K562 (cell line): ENCODE measurements around the gene ANO10. TPM values are rescaled to one million over a fixed set of nuclear protein-coding genes. Genes with fewer than 3 reads are reported as not detected.

Experiments
- JUND ChIP-seq, 2 experiments: IDR thresholded peaks; 2 replicates in 1 of 2; 3 replicates in 1 of 2; pipeline ENCODE4 v1.6.1; 2011; ENCODE audit warnings: borderline replicate concordance in 2 of 2, low read depth in 2 of 2, low read length in 2 of 2, improper control_type of control experiment in 1 of 2, missing biosample characterization in 1 of 2, missing genetic modification characterization in 1 of 2, missing genetic modification reagents in 1 of 2
- KDM2B ChIP-seq: fragments of 250-450 bp; sonication (Bioruptor Pico); IDR thresholded peaks from 2 replicates; pipeline ENCODE4 v1.8.0; 2021; ENCODE audit warnings: mild to moderate bottlenecking, moderate library complexity
- MTA3 ChIP-seq: fragments of 450-650 bp; formaldehyde crosslinking; IDR thresholded peaks from 2 replicates; pipeline ENCODE4 v1.6.1; 2017; ENCODE audit warnings: mild to moderate bottlenecking, borderline replicate concordance
- OTX1 ChIP-seq: fragments of 450-650 bp; formaldehyde crosslinking; IDR thresholded peaks from 2 replicates; pipeline ENCODE4 v1.4.0; 2022; ENCODE audit warnings: mild to moderate bottlenecking
- POLR2AphosphoS5 ChIP-seq: IDR thresholded peaks from 2 replicates; pipeline ENCODE4 v1.6.1; 2011; ENCODE audit warnings: mild to moderate bottlenecking, low read depth, low read length, moderate library complexity; ENCODE audit not compliant: control insufficient read depth, insufficient read depth
- RBBP5 ChIP-seq: fragments of 200-600 bp; sonication (generic); IDR thresholded peaks from 2 replicates; pipeline ENCODE4 v1.6.1; 2012; ENCODE audit warnings: borderline replicate concordance, mild to moderate bottlenecking, low read length, control low read depth, inconsistent platforms; ENCODE audit not compliant: insufficient read depth, poor library complexity, severe bottlenecking
- REST ChIP-seq, 2 experiments: fragments of 450-650 bp; formaldehyde crosslinking in 1 of 2; IDR thresholded peaks; 2 replicates each; pipeline versions ENCODE4 v1.4.0 to v1.6.1; 2014 to 2020; ENCODE audit warnings: mild to moderate bottlenecking in 2 of 2, borderline replicate concordance in 1 of 2, low read depth in 1 of 2
- TGIF2 ChIP-seq: sonication (generic); formaldehyde crosslinking; IDR thresholded peaks from 2 replicates; pipeline ENCODE4 v1.8.1; 2022; ENCODE audit warnings: mild to moderate bottlenecking, missing genetic modification reagents, moderate library complexity
- ZFX ChIP-seq: sonication (generic); formaldehyde crosslinking; IDR thresholded peaks from 2 replicates; pipeline ENCODE4 v1.8.0; 2022; ENCODE audit warnings: mild to moderate bottlenecking, missing genetic modification reagents, moderate library complexity
- polyA plus RNA-seq, 8 experiments: library from polyadenylated mRNA; depleted of rRNA in 4 of 8; stranded (reverse) in 5 of 8; unstranded in 3 of 8; fragments of >200 nt; fragmentation: Nextera tagmentation in 2 of 8; fragmentation: Illumina TruSeq in 1 of 8; extraction: Ambion mirVana in 2 of 8; extraction: Trizol in 1 of 8; gene quantifications; 2 replicates each; pipeline versions ENCODE4 v1.2.1 to v1.2.3, GENCODE V29; 2011 to 2014; ENCODE audit warnings: inconsistent platforms in 1 of 8, missing spikeins in 1 of 8
- total RNA-seq, 7 experiments: library from RNA; depleted of rRNA in 6 of 7; stranded (reverse); fragments of >200 nt in 6 of 7; fragmentation: Illumina TruSeq in 2 of 7; extraction: Trizol in 2 of 7; gene quantifications; 2 replicates each; pipeline versions ENCODE4 v1.2.1 to v1.2.3, GENCODE V29; 2011 to 2021; ENCODE audit warnings: low replicate concordance in 1 of 7
- TF ChIP-seq, protein P1 (sequence below), 2 experiments: fragments of 450-650 bp; IDR thresholded peaks; 2 replicates each; pipeline ENCODE4 v1.6.1; 2016
- TF ChIP-seq, protein P2 (sequence below): fragments of 450-650 bp; formaldehyde crosslinking; IDR thresholded peaks from 2 replicates; pipeline ENCODE4 v1.4.0; 2022; ENCODE audit warnings: missing genetic modification characterization
- TF ChIP-seq, protein P3 (sequence below): fragments of 450-650 bp; IDR thresholded peaks from 2 replicates; pipeline ENCODE4 v1.6.1; 2016; ENCODE audit warnings: antibody characterized with exemption

Gene ANO10
- total and polyA plus RNA-seq, 9 of the 15 experiments (the other 6 are each of a cell fraction or from before 2014, with no cell fraction given) = 6.4 to 46.0 (median 32.3) TPM

GRCh38 chr3:43621656-43622432 lies at the start of gene ANO10 (continued):
- peak; percentile 95 for TF ChIP-seq REST (IDR thresholded peaks at IDR 0.05; ENCODE audit: borderline replicate concordance)
- TF ChIP-seq REST (CRISPR knock-in tag; IDR thresholded peaks at IDR 0.05; ENCODE audit: low read depth) = no peak
- TF ChIP-seq KDM2B (CRISPR knock-in tag) = 0 out of 2 replicates have a peak, but pooled peaks have one; percentile 35
- peak; percentile 32; the same call in 1 of the 2 replicates for TF ChIP-seq MTA3
- peak; percentile 82 for TF ChIP-seq ZFX (CRISPR knock-in tag)
- TF ChIP-seq, protein P1, sequence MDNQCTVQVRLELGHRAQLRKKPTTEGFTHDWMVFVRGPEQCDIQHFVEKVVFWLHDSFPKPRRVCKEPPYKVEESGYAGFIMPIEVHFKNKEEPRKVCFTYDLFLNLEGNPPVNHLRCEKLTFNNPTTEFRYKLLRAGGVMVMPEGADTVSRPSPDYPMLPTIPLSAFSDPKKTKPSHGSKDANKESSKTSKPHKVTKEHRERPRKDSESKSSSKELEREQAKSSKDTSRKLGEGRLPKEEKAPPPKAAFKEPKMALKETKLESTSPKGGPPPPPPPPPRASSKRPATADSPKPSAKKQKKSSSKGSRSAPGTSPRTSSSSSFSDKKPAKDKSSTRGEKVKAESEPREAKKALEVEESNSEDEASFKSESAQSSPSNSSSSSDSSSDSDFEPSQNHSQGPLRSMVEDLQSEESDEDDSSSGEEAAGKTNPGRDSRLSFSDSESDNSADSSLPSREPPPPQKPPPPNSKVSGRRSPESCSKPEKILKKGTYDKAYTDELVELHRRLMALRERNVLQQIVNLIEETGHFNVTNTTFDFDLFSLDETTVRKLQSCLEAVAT (IDR thresholded peaks at IDR 0.05) = peak; percentile 11 to 70; a peak in 1 of 4 replicates
- TF ChIP-seq, protein P2, sequence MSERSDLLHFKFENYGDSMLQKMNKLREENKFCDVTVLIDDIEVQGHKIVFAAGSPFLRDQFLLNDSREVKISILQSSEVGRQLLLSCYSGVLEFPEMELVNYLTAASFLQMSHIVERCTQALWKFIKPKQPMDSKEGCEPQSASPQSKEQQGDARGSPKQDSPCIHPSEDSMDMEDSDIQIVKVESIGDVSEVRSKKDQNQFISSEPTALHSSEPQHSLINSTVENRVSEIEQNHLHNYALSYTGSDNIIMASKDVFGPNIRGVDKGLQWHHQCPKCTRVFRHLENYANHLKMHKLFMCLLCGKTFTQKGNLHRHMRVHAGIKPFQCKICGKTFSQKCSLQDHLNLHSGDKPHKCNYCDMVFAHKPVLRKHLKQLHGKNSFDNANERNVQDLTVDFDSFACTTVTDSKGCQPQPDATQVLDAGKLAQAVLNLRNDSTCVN (CRISPR knock-in tag) = peak; percentile 95; the same call in 1 of the 2 replicates
- TF ChIP-seq TGIF2 (CRISPR knock-in tag) = 0 out of 2 replicates have a peak, but pooled peaks have one; percentile 64
- TF ChIP-seq JUND (IDR thresholded peaks at IDR 0.05; ENCODE audit: borderline replicate concordance, low read depth, low read length) = peak; percentile 40; the same call in 1 of the 2 replicates
- TF ChIP-seq JUND (tag; IDR thresholded peaks at IDR 0.05; ENCODE audit: borderline replicate concordance, low read depth, low read length) = no peak
- TF ChIP-seq, protein P3, sequence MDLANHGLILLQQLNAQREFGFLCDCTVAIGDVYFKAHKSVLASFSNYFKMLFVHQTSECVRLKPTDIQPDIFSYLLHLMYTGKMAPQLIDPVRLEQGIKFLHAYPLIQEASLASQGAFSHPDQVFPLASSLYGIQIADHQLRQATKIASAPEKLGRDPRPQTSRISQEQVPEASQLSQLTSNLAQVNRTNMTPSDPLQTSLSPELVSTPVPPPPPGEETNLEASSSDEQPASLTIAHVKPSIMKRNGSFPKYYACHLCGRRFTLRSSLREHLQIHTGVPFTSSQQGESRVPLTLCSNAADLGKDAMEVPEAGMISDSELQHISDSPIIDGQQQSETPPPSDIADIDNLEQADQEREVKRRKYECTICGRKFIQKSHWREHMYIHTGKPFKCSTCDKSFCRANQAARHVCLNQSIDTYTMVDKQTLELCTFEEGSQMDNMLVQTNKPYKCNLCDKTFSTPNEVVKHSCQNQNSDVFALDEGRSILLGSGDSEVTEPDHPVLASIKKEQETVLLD = peak; percentile 62; the same call in 1 of the 2 replicates
- peak; percentile 67; the same call in 1 of the 2 replicates for TF ChIP-seq POLR2AphosphoS5
- 0 out of 2 replicates have a peak, but pooled peaks have one; percentile 70 for TF ChIP-seq OTX1 (CRISPR knock-in tag)
- peak; percentile 65 for TF ChIP-seq RBBP5
